ENCODE data around the gene LSM4. TPM values are rescaled to one million over a fixed set of nuclear protein-coding genes. Genes with fewer than 3 reads are reported as not detected.

Gene LSM4
- total and polyA plus RNA-seq, 2 of the 4 experiments (the other 2 are of a cell fraction), result 44.8 to 118 TPM

GRCh38 chr19:18290302-18291018, 32.4 kb downstream of the LSM4 start:
- Histone ChIP-seq H3K4me2 (ENCODE audit: low read depth, low read length) (no peak overlapping the region; the same call in 1 of the 2 replicates), H2AK9ac (replicated peaks; ENCODE audit: low read depth, low read length, poor library complexity) (peak overlapping the region; percentile 85), H3K9ac (ENCODE audit: low read depth, low read length) (0 out of 2 replicates have a peak overlapping the region, but pooled peaks have one; percentile 26), H2BK120ac (ENCODE audit: low read depth, low read length) (peak overlapping the region; percentile 61; the same call in 1 of the 2 replicates), H2AFZ (replicated peaks; ENCODE audit: low read length, poor library complexity) (peak overlapping the region; percentile 75), H4K5ac (ENCODE audit: low read depth, low read length) (peak overlapping the region; percentile 77), H3K36me3 (ENCODE audit: control insufficient read depth, insufficient read depth, low read length) (no peaks in the 10 kb centered on the region), H2BK5ac (ENCODE audit: low read depth, low read length, poor library complexity, severe bottlenecking) (peak overlapping the region; percentile 25), H3K4me1 (ENCODE audit: control insufficient read depth, insufficient read depth, low read length) (peaks cover 23% of the 10 kb centered on the region), H3K4me3 (ENCODE audit: insufficient read depth, low read depth, low read length) (no peak overlapping the region), H2BK20ac (ENCODE audit: low read depth, low read length) (peak overlapping the region; percentile 73; the same call in 1 of the 2 replicates), H3K9me1 (ENCODE audit: insufficient read depth, low read length) (no peaks in the 10 kb centered on the region), H3K27ac (ENCODE audit: insufficient read depth, low read length) (peak overlapping the region; percentile 16), H4K8ac (ENCODE audit: low read depth in 2 of 2, low read length in 2 of 2) (peak overlapping the region in 1 of 2 experiments; percentile 55; a peak in 2 of 4 replicates), H4K91ac (ENCODE audit: insufficient read depth, low read depth, low read length) (no peak overlapping the region), H3K27me3 (ENCODE audit: control insufficient read depth, insufficient read depth, low read length) (no peaks in the 10 kb centered on the region), H3K4ac (ENCODE audit: low read depth, low read length) (peak overlapping the region; percentile 88), H3K9me3 (ENCODE audit: control insufficient read depth, insufficient read depth, low read length) (no peaks in the 10 kb centered on the region), H2BK15ac (ENCODE audit: low read depth, low read length) (peak overlapping the region; percentile 68; the same call in 1 of the 3 replicates), H3K79me1 (ENCODE audit: low read depth in 1 of 2, low read length in 2 of 2) (peaks cover 0 to 4% of the 10 kb centered on the region in 2 experiments; a peak in 1 of 4 replicates), H4K20me1 (ENCODE audit: insufficient read depth, low read length) (no peaks in the 10 kb centered on the region), H3K23ac (ENCODE audit: low read depth, low read length) (no peak overlapping the region), H3K14ac (replicated peaks; ENCODE audit: low read depth, low read length) (no peak overlapping the region), H3K56ac (ENCODE audit: extremely low read depth, insufficient read depth, low read length) (no peak overlapping the region), H2AK5ac (ENCODE audit: low read depth, low read length) (peak overlapping the region; percentile 84; the same call in 1 of the 2 replicates), H3K18ac (ENCODE audit: low read depth, low read length) (peak overlapping the region; percentile 22)
- 33 to 100% methylated on average over 1 to 3 of the region's 14 CpGs for WGBS, 2 experiments (ENCODE audit: extremely low coverage in 2 of 2, insufficient read length in 1 of 2)
- intact Hi-C loops (cut with micrococcal nuclease) (loop anchor here (1.0 kb wide), 1 partner anchor 8 kb away; no protein-coding TSS in a partner anchor), dilution Hi-C loops (cut with HindIII; ENCODE audit: low sequenced_read_pairs, unreplicated experiment) (no loop called here), in situ Hi-C loops (cut with MboI; ENCODE audit: low sequenced_read_pairs) (no loop called here)
- BruUV-seq (replicated peaks), result no TSS peak
- CTCF ChIA-PET, result no interaction called here
- DNase-seq (peak; percentile 52), ATAC-seq (ENCODE audit: low read depth) (no peak)
- POLR2A ChIA-PET (ENCODE audit: unreplicated experiment), result no interaction called here
- TF ChIP-seq FOS (IDR thresholded peaks at IDR 0.05; ENCODE audit: low read depth, low read length) (no peak), RFX5 (IDR thresholded peaks at IDR 0.05; ENCODE audit: low read depth, low read length) (no peak), CHD1 (IDR thresholded peaks at IDR 0.05; ENCODE audit: low read depth, low read length) (no peak), CTCF (conservative IDR thresholded peaks at IDR 0.05; ENCODE audit: low read depth, low read length) (no peak), CEBPB (IDR thresholded peaks at IDR 0.05; ENCODE audit: low read depth, low read length) (no peak), BHLHE40 (IDR thresholded peaks at IDR 0.05; ENCODE audit: low read depth, low read length) (no peak), ELK1 (IDR thresholded peaks at IDR 0.05; ENCODE audit: borderline replicate concordance, low read depth, low read length) (no peak), RCOR1 (IDR thresholded peaks at IDR 0.05; ENCODE audit: insufficient replicate concordance, low read length) (no peak), RAD21 (IDR thresholded peaks at IDR 0.05; ENCODE audit: low read length) (no peak), NFE2L2 (IDR thresholded peaks at IDR 0.05; ENCODE audit: low read depth, low read length) (no peak), USF2 (IDR thresholded peaks at IDR 0.05; ENCODE audit: low read depth, low read length) (no peak), MAZ (IDR thresholded peaks at IDR 0.05; ENCODE audit: borderline replicate concordance, low read depth, low read length) (no peak), POLR2A (IDR thresholded peaks at IDR 0.05; ENCODE audit: low read depth, low read length) (no peak), SMC3 (IDR thresholded peaks at IDR 0.05; ENCODE audit: low read depth, low read length) (no peak), MXI1 (IDR thresholded peaks at IDR 0.05; ENCODE audit: borderline replicate concordance, low read depth, low read length) (no peak)

Measured in IMR-90 (cell line).